Measurements from ENCODE around the gene RBM20.

- no peak for TF ChIP-seq EP300 (IDR thresholded peaks at IDR 0.05)
- no peak for TF ChIP-seq CTCF (IDR thresholded peaks at IDR 0.05)
- no peak for TF ChIP-seq POLR2A (IDR thresholded peaks at IDR 0.05)
These were observed 24.4 kb upstream of the RBM20 start for GRCh38 chr10:110619514-110620397.

Measured in gastroesophageal sphincter (tissue), 3 donors.